Measurements from ENCODE around the gene OR1A2. TPM values are rescaled to one million over a fixed set of nuclear protein-coding genes. Genes with fewer than 3 reads are reported as not detected.

Gene OR1A2, protein sequence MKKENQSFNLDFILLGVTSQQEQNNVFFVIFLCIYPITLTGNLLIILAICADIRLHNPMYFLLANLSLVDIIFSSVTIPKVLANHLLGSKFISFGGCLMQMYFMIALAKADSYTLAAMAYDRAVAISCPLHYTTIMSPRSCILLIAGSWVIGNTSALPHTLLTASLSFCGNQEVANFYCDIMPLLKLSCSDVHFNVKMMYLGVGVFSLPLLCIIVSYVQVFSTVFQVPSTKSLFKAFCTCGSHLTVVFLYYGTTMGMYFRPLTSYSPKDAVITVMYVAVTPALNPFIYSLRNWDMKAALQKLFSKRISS
- total RNA-seq, result not detected

DNA sequence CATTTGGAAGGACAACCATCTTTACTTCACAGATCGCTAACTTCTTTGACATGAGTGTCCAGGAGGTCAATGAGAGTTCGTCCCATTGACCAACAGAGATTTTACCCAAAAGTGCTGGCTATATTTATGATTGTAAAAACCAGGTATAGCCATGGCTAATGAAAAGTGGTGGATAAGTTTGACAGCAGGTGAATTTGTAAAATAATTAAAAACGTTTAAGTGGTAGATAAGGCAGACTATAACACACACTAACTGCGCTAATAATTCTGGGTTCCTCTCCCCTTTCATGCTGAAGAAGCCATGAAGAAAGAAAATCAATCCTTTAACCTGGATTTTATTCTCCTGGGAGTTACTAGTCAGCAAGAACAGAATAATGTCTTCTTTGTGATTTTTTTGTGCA, at the start of gene OR1A2:
OR1A2 (plus strand) TSS at position 301 of the 400 bp plus-strand sequence; CDS start at position 301, 0 bp downstream.
- no peak within 1 kb of the TSS for H3K27ac ChIP-seq
- peaks cover 8% of the 10 kb centered on the region for H3K9me3 ChIP-seq
- no peak for DNase-seq (ENCODE audit: low spot score)
- no peak within 1 kb of the TSS for H3K4me3 ChIP-seq
- H3K27me3 ChIP-seq (replicated peaks; ENCODE audit: insufficient read depth), result no peaks in the 10 kb centered on the region
- ATAC-seq (ENCODE audit: insufficient number of reproducible peaks, low FRiP score, low read depth), result no peak
- no peaks in the 10 kb centered on the region for H3K36me3 ChIP-seq
- TF ChIP-seq, protein P1, sequence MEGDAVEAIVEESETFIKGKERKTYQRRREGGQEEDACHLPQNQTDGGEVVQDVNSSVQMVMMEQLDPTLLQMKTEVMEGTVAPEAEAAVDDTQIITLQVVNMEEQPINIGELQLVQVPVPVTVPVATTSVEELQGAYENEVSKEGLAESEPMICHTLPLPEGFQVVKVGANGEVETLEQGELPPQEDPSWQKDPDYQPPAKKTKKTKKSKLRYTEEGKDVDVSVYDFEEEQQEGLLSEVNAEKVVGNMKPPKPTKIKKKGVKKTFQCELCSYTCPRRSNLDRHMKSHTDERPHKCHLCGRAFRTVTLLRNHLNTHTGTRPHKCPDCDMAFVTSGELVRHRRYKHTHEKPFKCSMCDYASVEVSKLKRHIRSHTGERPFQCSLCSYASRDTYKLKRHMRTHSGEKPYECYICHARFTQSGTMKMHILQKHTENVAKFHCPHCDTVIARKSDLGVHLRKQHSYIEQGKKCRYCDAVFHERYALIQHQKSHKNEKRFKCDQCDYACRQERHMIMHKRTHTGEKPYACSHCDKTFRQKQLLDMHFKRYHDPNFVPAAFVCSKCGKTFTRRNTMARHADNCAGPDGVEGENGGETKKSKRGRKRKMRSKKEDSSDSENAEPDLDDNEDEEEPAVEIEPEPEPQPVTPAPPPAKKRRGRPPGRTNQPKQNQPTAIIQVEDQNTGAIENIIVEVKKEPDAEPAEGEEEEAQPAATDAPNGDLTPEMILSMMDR (IDR thresholded peaks at IDR 0.05), result no peak
- H3K4me1 ChIP-seq (ENCODE audit: control insufficient read depth in 1 of 2, low read depth in 2 of 2), result no peaks in the 10 kb centered on the region

DNA sequence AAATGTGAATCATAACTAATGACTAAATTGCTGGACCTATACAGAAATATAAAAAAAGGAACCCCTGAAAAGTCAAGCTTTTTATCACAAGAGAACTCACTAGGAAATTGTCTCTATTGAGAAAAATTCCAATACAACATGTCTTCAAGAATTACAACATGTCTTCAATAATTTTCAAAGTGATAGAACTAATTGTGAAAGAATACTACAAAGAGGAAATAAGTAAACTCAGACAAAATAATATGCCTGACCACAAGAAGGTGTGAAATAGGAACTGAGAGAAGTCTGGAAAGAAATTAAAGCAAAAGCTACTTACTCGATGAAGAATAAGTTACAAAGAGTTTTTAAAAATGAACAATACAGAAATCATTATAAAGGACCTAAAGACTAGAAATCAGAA, 40.1 kb upstream of the OR1A2 start:
- DNase-seq (ENCODE audit: low spot score), result no peak
- Histone ChIP-seq H3K27ac (no peak overlapping the region), H3K4me3 (no peak overlapping the region), H3K4me1 (ENCODE audit: control insufficient read depth in 1 of 2, low read depth in 2 of 2) (no peaks in the 10 kb centered on the region), H3K27me3 (replicated peaks; ENCODE audit: insufficient read depth) (no peaks in the 10 kb centered on the region), H3K9me3 (no peaks in the 10 kb centered on the region), H3K36me3 (no peaks in the 10 kb centered on the region)
- ATAC-seq (ENCODE audit: insufficient number of reproducible peaks, low FRiP score, low read depth), result no peak
- TF ChIP-seq, protein P1 (IDR thresholded peaks at IDR 0.05), result no peak

DNA sequence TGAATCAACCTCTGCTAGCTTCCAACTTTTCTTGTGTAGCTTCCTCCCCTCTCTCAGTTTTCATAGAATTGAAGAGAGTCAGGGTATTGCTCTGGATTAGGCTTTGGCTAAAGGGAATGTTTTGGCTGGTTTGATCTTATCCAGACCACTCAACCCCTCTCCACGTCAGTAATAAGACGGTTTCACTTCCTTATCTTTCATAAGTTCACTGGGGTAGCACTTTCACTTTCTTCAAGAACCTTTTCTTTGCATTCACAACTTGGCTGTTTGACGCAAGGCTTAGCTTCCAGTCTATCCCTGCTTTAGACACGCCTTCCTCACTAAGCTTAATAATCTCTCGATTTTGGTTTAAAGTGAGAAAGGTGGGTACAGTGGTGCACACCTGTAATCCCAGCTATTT, 29.7 kb upstream of the OR1A2 start:
- H3K36me3 ChIP-seq, result no peaks in the 10 kb centered on the region

DNA sequence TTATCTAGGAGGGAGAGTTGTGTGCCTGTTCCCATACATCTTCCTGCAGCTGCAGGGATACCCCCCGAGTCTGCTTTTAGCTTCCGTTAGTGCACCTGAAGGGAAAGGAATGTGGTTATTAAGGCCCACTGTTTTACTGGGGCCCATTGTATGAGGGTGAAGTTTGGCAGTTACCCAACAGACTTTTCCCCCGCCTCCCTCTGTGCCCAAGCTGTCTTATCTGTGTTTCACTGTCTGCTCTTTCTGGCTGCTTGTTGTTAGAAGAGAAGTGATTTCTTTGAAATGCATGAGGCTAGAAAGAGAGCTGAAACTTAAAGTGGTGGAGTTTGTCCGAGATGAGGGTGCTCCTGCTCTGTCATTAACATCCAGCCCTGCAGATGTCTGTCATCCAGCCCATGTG, 7.4 kb upstream of the OR1A2 start:
- TF ChIP-seq, protein P1 (IDR thresholded peaks at IDR 0.05), result no peak
- no peaks in the 10 kb centered on the region for H3K27me3 ChIP-seq (replicated peaks; ENCODE audit: insufficient read depth)
- no peaks in the 10 kb centered on the region for H3K9me3 ChIP-seq
- no peak for DNase-seq (ENCODE audit: low spot score)
- H3K36me3 ChIP-seq, result no peaks in the 10 kb centered on the region
- no peaks in the 10 kb centered on the region for H3K4me1 ChIP-seq (ENCODE audit: control insufficient read depth in 1 of 2, low read depth in 2 of 2)
- ATAC-seq (ENCODE audit: insufficient number of reproducible peaks, low FRiP score, low read depth), result no peak
- no peak overlapping the region for H3K4me3 ChIP-seq
- H3K27ac ChIP-seq, result no peak overlapping the region

More for the DNA sequence above, 29.7 kb upstream of the OR1A2 start:
- TF ChIP-seq, protein P1 (IDR thresholded peaks at IDR 0.05), result no peak
- H3K4me1 ChIP-seq (ENCODE audit: control insufficient read depth in 1 of 2, low read depth in 2 of 2), result no peaks in the 10 kb centered on the region
- H3K27ac ChIP-seq, result no peak overlapping the region
- H3K27me3 ChIP-seq (replicated peaks; ENCODE audit: insufficient read depth), result no peaks in the 10 kb centered on the region
- ATAC-seq (ENCODE audit: insufficient number of reproducible peaks, low FRiP score, low read depth) (no peak), DNase-seq (ENCODE audit: low spot score) (no peak)
- no peak overlapping the region for H3K4me3 ChIP-seq
- peaks cover 6% of the 10 kb centered on the region for H3K9me3 ChIP-seq

DNA sequence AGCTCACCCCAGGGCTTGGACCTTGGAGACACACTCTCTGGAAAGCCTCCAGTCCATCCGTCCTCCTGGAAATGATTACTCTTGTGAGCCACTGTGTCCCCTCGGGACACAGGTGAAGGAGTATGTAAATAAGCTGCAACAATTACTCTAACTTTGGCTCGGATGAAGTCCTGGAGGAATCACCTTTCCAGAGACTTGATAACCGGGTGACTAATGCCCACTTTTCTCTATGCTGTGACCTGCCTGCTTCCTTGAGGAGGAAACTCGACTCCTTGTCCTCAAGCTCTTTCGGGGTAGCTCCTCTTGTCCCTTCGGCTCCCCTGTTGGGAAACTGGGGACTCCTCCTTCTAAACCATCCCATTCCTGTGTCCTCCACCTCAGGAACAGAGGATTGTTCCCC, 10.0 kb downstream of the OR1A2 start, which contains the start of gene OR1A1:
OR1A1 (plus strand) TSS at position 301 of the 400 bp plus-strand sequence. CDS start 7,954 bp downstream, outside the sequence.
- Histone ChIP-seq H3K4me1 (ENCODE audit: control insufficient read depth in 1 of 2, low read depth in 2 of 2) (no peaks in the 10 kb centered on the region), H3K27ac (no peak within 1 kb of the TSS), H3K27me3 (replicated peaks; ENCODE audit: insufficient read depth) (no peaks in the 10 kb centered on the region), H3K36me3 (no peaks in the 10 kb centered on the region), H3K9me3 (no peaks in the 10 kb centered on the region), H3K4me3 (no peak within 1 kb of the TSS)
- DNase-seq (ENCODE audit: low spot score) (no peak), ATAC-seq (ENCODE audit: insufficient number of reproducible peaks, low FRiP score, low read depth) (no peak)
- TF ChIP-seq, protein P1 (IDR thresholded peaks at IDR 0.05), result no peak
